ENCODE measurements around the gene RHOBTB3. TPM values are rescaled to one million over a fixed set of nuclear protein-coding genes. Genes with fewer than 3 reads are reported as not detected.
"Not testable (repeated sequence)": the region's sequence is repeated elsewhere in the genome, so short reads cannot be mapped to it uniquely, and the experiment has no call there.

The RHOBTB3 gene
- total RNA-seq, 1 experiment from 2014 or later = 175 TPM

- Histone ChIP-seq H3K27ac (no peak overlapping the region), H3K27me3 (replicated peaks) (no peaks in the 10 kb centered on the region), H3K4me1 (replicated peaks) (peaks cover 30% of the 10 kb centered on the region), H3K9me3 (replicated peaks) (no peaks in the 10 kb centered on the region), H3K36me3 (no peaks in the 10 kb centered on the region), H3K4me3 (no peak overlapping the region)
- DNase-seq (ENCODE audit: low read depth in 1 of 2, low spot score in 2 of 2) = no peak
Measured at GRCh38 chr5:95824747-95825146, 93.6 kb downstream of the RHOBTB3 start.

GRCh38 chr5:95825495-95825894, 94.4 kb downstream of the RHOBTB3 start:
- Histone ChIP-seq H3K4me3 (no peak overlapping the region), H3K36me3 (no peaks in the 10 kb centered on the region), H3K27me3 (replicated peaks) (no peaks in the 10 kb centered on the region), H3K4me1 (replicated peaks) (peaks cover 30% of the 10 kb centered on the region), H3K27ac (no peak overlapping the region), H3K9me3 (replicated peaks) (no peaks in the 10 kb centered on the region)
- no peak for DNase-seq (ENCODE audit: low read depth in 1 of 2, low spot score in 2 of 2)

DNA sequence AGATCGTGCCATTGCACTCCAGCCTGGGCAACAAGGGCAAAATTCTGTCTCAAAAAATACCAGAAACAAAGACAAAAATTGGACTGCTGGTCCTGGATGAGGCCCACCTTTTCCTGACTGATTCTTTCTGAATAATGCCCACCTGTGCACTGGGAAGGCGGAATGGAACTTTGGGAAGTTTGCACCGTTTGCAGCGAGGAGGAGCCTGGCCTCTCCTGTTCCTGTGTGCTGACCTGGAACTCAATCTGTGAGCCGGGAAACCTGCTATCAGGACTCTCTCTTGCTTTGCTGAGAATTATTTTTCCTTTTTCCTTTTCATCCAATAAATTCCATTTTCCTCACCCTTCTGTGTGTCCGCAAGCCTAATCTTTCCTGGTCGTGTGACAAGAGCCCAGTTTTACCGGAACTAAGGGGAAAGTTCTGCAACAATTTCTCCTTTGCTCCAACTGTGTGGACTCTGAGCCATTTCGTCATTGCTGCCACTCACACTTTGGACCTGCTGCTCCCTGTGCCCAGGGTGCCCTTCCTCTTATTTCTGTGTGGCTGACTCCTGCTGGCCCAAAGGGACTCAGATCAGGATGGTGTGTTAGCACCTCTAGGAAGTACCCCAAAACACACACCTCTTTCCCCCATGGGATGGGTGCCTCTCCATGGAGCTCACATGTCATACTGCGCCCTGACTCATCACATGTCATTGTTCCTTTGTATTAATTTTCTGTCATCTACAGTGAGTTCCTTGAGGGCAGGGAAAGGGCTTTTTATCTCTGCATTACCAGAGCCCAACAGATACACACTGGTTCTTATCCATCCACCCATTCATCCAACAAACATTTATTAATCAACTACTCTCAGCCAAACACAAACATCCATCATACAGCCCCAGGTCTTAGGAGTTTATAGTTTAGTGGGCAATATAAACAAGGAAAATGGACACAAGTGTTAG, 96.1 kb downstream of the RHOBTB3 start:
- Histone ChIP-seq H3K9me3 (replicated peaks) (no peaks in the 10 kb centered on the region), H3K4me1 (replicated peaks) (peaks cover 20% of the 10 kb centered on the region), H3K27ac (no peak overlapping the region), H3K36me3 (no peaks in the 10 kb centered on the region), H3K4me3 (no peak overlapping the region), H3K27me3 (replicated peaks) (no peaks in the 10 kb centered on the region)
- no peak for DNase-seq (ENCODE audit: low read depth in 1 of 2, low spot score in 2 of 2)

GRCh38 chr5:95827892-95828246, 96.7 kb downstream of the RHOBTB3 start:
- no peak for DNase-seq (ENCODE audit: low read depth in 1 of 2, low spot score in 2 of 2)
- H3K4me3 ChIP-seq = no peak overlapping the region
- no peaks in the 10 kb centered on the region for H3K27me3 ChIP-seq (replicated peaks)
- H3K9me3 ChIP-seq (replicated peaks) = no peaks in the 10 kb centered on the region
- peaks cover 17% of the 10 kb centered on the region for H3K4me1 ChIP-seq (replicated peaks)
- H3K36me3 ChIP-seq = no peaks in the 10 kb centered on the region
- no peak overlapping the region for H3K27ac ChIP-seq

GRCh38 chr5:95830226-95830625, 99.1 kb downstream of the RHOBTB3 start:
- Histone ChIP-seq H3K4me1 (replicated peaks) (peaks cover 10% of the 10 kb centered on the region), H3K4me3 (no peak overlapping the region), H3K27ac (no peak overlapping the region), H3K36me3 (no peaks in the 10 kb centered on the region), H3K9me3 (replicated peaks) (no peaks in the 10 kb centered on the region), H3K27me3 (replicated peaks) (no peaks in the 10 kb centered on the region)
- DNase-seq (ENCODE audit: low read depth in 1 of 2, low spot score in 2 of 2) = no peak

- Histone ChIP-seq H3K27me3 (replicated peaks) (no peaks in the 10 kb centered on the region), H3K4me1 (replicated peaks) (peaks cover 24% of the 10 kb centered on the region), H3K36me3 (no peaks in the 10 kb centered on the region), H3K9me3 (replicated peaks) (no peaks in the 10 kb centered on the region), H3K27ac (no peak overlapping the region), H3K4me3 (no peak overlapping the region)
- no peak for DNase-seq (ENCODE audit: low read depth in 1 of 2, low spot score in 2 of 2)
Measured at GRCh38 chr5:95832664-95833063, 101.5 kb downstream of the RHOBTB3 start.

DNA sequence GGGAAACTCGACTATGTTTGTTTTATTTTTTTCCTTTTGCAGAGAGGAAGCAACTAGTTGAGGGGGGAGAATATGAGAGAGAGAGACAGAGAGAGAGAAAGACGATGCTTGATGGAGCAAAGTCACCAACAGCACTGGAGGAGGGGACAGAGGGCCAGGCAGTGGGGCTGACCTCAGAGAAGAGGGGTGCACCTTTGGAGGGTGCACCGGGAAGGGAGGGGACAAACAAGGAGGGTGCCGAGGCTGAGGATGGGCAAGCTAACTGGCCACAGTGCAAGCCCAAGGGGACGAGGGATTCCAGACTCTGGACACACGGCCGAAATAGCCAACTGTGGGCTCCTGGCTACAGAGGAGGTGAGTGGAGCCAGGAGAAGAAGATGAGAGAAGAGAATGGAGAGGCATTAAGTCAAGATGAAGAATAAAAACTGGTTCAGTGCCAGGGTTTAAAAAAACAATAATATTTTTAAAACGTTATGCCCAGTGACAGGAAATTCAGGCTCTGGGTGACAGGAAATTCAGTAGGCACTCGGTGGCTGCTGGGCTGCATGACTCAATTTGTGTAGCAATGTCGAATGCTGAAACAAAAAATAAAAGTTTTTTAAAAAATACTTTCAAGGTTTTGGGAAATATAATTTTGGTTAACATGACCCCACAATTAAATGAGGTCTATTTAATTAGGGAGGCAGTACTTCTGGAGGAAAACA, 104.7 kb downstream of the RHOBTB3 start:
- DNase-seq (ENCODE audit: low read depth in 1 of 2, low spot score in 2 of 2) = no peak
- Histone ChIP-seq H3K36me3 (no peaks in the 10 kb centered on the region), H3K4me3 (no peak overlapping the region), H3K4me1 (replicated peaks) (peaks cover 24% of the 10 kb centered on the region), H3K27ac (no peak overlapping the region), H3K27me3 (replicated peaks) (no peaks in the 10 kb centered on the region), H3K9me3 (replicated peaks) (no peaks in the 10 kb centered on the region)

DNA sequence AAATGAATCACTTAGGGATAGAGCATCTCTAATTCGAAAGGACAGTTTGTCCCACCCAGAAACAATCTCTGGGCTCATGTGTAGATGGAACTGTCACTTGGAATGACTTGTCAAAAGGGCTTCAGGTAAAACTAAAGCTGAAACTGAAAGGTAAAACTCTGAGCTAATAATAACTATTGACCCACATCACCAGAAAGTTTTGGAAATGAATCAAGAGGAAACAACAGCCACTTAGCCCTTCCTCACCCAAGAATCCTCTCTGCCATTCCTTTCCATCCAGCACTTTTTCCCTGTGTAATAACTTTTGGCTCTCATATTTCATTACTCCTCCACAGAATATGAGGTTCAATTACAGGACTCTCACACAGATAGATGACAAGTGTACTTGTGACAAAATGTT, 105.4 kb downstream of the RHOBTB3 start:
- Histone ChIP-seq H3K4me3 (no peak overlapping the region), H3K27ac (no peak overlapping the region), H3K36me3 (no peaks in the 10 kb centered on the region), H3K27me3 (replicated peaks) (no peaks in the 10 kb centered on the region), H3K4me1 (replicated peaks) (peaks cover 24% of the 10 kb centered on the region), H3K9me3 (replicated peaks) (no peaks in the 10 kb centered on the region)
- DNase-seq (ENCODE audit: low read depth in 1 of 2, low spot score in 2 of 2) = no peak

GRCh38 chr5:95836971-95837370, 105.8 kb downstream of the RHOBTB3 start:
- not testable (repeated sequence) for DNase-seq (ENCODE audit: low read depth in 1 of 2, low spot score in 2 of 2); H3K27ac ChIP-seq; H3K4me3 ChIP-seq; H3K36me3 ChIP-seq; H3K9me3 ChIP-seq (replicated peaks); H3K27me3 ChIP-seq (replicated peaks)
- peaks cover 24% of the 10 kb centered on the region for H3K4me1 ChIP-seq (replicated peaks)

- Histone ChIP-seq H3K4me1 (replicated peaks) (peaks cover 24% of the 10 kb centered on the region), H3K27ac (no peak overlapping the region), H3K9me3 (replicated peaks) (no peaks in the 10 kb centered on the region), H3K36me3 (no peaks in the 10 kb centered on the region), H3K27me3 (replicated peaks) (no peaks in the 10 kb centered on the region), H3K4me3 (no peak overlapping the region)
- no peak for DNase-seq (ENCODE audit: low read depth in 1 of 2, low spot score in 2 of 2)
Measured at GRCh38 chr5:95837492-95837891, 106.4 kb downstream of the RHOBTB3 start.

DNA sequence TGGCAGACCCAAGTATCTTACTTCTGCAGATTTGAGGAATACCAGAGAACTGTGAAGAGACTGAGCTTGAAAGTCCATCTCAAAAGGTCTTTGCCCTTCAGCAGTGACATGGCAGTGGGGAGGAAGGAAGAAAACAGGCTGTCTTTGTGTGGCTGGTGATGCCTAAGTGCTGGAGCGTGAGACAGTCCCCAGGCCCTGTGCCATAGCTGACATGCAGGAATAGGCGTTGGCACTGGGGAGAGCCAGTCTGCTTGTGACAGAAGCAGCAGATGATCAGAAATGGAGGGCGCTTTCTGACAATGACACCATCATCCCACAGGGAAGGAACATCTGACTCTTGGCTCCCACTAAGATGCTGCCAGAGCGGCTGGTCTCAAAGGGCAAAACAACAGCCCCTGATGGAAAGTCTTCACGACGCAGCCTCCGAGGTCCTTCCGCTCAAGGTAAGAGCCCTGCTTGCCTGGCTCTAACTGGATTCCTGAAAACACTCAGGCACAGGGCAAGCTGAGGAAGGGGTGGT, 106.9 kb downstream of the RHOBTB3 start:
- H3K27ac ChIP-seq = no peak overlapping the region
- no peaks in the 10 kb centered on the region for H3K27me3 ChIP-seq (replicated peaks)
- no peak overlapping the region for H3K4me3 ChIP-seq
- peaks cover 28% of the 10 kb centered on the region for H3K4me1 ChIP-seq (replicated peaks)
- no peaks in the 10 kb centered on the region for H3K9me3 ChIP-seq (replicated peaks)
- H3K36me3 ChIP-seq = no peaks in the 10 kb centered on the region
- DNase-seq (ENCODE audit: low read depth in 1 of 2, low spot score in 2 of 2) = no peak

GRCh38 chr5:95838556-95838955, 107.4 kb downstream of the RHOBTB3 start:
- Histone ChIP-seq H3K4me3 (no peak overlapping the region), H3K27me3 (replicated peaks) (no peaks in the 10 kb centered on the region), H3K9me3 (replicated peaks) (no peaks in the 10 kb centered on the region), H3K4me1 (replicated peaks) (peaks cover 33% of the 10 kb centered on the region), H3K36me3 (no peaks in the 10 kb centered on the region), H3K27ac (no peak overlapping the region)
- no peak for DNase-seq (ENCODE audit: low read depth in 1 of 2, low spot score in 2 of 2)

DNA sequence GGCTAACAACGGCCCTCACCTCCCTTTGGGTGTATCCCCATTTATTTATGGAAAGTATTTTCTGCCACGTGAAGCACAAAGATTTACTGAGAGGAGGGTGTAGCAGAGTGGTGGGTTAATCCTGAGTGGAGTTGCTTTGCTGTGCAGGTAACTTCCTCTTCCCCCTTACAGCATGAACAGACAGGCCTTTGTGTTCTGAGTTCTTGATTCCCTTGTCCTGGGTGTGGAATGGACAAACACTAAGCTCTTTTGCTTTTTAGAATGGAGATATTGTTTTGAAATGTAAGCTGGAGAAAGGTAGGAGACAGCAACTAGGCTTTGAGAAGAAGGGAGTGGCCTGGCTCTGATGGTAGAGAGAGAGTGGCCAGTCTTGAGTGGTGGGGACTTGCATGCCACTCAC, 108.5 kb downstream of the RHOBTB3 start:
- no peaks in the 10 kb centered on the region for H3K9me3 ChIP-seq (replicated peaks)
- H3K36me3 ChIP-seq = no peaks in the 10 kb centered on the region
- H3K4me3 ChIP-seq = no peak overlapping the region
- no peak overlapping the region for H3K27ac ChIP-seq
- peaks cover 25% of the 10 kb centered on the region for H3K4me1 ChIP-seq (replicated peaks)
- no peaks in the 10 kb centered on the region for H3K27me3 ChIP-seq (replicated peaks)
- DNase-seq (ENCODE audit: low read depth in 1 of 2, low spot score in 2 of 2) = no peak
